Nephron progenitor cell (in vitro differentiated cells): Measurements from ENCODE around the gene UBE2I.

ENCODE experiments used
- DNase-seq: peaks from one replicate; pipeline ENCODE4 v3.0.0; 2021
- H3K27ac Mint-ChIP-seq: 2 replicates; pipeline ENCODE4 v1.8.0; 2021; ENCODE audit warnings: mild to moderate bottlenecking, moderate library complexity, mixed read lengths
- H3K27me3 Mint-ChIP-seq: 2 replicates; pipeline ENCODE4 v1.8.0; 2021; ENCODE audit warnings: mild to moderate bottlenecking, low read depth, mixed read lengths; ENCODE audit not compliant: poor library complexity
- H3K36me3 Mint-ChIP-seq: 2 replicates; pipeline ENCODE4 v1.8.0; 2021; ENCODE audit warnings: low read depth, mixed read lengths
- H3K4me1 Mint-ChIP-seq: 2 replicates; pipeline ENCODE4 v1.8.0; 2021; ENCODE audit warnings: mixed read lengths
- H3K4me3 Mint-ChIP-seq: 2 replicates; pipeline ENCODE4 v1.8.0; 2021; ENCODE audit warnings: mild to moderate bottlenecking, moderate library complexity, mixed read lengths
- H3K9me3 Mint-ChIP-seq: 2 replicates; pipeline ENCODE4 v1.8.0; 2021; ENCODE audit warnings: mild to moderate bottlenecking, moderate library complexity, mixed read lengths
- TF ChIP-seq, protein P1 (sequence below): fragments of 200-600 bp; sonication (generic); IDR thresholded peaks from 2 replicates; pipeline ENCODE4 v1.5.0; 2021; ENCODE audit warnings: antibody characterized with exemption

Gene UBE2I

DNA sequence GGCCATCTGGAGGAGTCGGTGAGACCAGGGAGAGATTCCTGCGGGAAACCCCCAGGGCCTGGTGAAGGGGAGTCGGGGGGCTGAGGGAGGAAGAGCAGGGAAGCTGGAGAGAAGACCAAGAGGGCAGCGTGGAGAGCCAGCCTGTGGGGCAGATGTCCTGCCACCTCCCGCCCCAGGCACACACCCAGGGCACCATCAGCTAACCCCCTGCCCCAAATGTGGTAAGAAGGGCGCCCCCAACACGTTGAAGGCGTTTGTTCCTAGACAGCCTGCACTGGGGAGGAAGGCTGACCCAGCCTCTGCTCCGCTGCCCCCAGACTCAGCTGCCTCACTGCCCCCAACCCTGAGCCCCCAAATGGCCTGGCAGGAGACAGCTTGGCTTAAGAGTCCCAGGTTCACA, 25.3 kb downstream of the UBE2I start:
- DNase-seq = no peak
- Mint-ChIP-seq H3K36me3 (no peaks in the 10 kb centered on the region), H3K9me3 (no peaks in the 10 kb centered on the region), H3K27ac (no peak overlapping the region), H3K4me3 (no peak overlapping the region), H3K4me1 (peaks cover 9% of the 10 kb centered on the region), H3K27me3 (peaks cover 64% of the 10 kb centered on the region)
- TF ChIP-seq, protein P1, sequence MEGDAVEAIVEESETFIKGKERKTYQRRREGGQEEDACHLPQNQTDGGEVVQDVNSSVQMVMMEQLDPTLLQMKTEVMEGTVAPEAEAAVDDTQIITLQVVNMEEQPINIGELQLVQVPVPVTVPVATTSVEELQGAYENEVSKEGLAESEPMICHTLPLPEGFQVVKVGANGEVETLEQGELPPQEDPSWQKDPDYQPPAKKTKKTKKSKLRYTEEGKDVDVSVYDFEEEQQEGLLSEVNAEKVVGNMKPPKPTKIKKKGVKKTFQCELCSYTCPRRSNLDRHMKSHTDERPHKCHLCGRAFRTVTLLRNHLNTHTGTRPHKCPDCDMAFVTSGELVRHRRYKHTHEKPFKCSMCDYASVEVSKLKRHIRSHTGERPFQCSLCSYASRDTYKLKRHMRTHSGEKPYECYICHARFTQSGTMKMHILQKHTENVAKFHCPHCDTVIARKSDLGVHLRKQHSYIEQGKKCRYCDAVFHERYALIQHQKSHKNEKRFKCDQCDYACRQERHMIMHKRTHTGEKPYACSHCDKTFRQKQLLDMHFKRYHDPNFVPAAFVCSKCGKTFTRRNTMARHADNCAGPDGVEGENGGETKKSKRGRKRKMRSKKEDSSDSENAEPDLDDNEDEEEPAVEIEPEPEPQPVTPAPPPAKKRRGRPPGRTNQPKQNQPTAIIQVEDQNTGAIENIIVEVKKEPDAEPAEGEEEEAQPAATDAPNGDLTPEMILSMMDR = no peak

DNA sequence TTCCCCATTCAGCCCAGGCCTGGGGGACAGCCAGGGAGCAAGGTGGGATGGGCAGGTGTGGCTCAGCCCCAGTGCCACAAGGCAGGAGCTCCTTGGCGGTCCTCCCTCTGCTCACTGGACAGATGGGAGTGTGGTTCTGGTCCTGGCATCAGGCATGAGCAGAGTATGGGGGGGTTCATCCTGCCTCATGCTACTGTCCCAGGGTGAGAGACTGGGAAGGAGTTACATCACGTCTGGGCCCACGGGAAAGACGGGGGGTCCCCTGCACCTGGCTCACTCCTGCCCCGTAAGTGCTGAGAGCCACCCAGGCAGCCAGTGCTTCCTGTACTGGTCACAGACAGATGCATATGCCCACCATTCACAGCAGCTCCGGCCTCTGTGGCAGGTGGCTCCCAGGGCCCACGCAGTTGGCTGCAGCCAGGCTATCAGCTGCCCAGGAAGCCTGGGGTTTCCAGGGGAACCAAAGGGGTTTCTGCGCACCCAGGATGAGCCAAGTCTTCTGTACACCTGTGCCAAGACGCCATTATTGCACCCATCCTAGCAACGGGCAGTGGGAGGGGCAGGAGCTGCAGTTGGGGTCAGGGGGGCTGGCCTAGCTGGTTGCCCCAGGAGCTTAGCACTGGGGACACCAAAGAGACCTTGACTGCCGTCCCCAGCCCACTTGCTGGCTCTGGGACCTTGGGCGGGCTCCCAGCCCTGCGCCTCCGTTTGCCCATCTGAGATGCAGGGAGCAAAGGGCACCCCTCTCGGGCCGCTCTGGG, 26.0 kb downstream of the UBE2I start:
- TF ChIP-seq, protein P1 = no peak
- no peak overlapping the region for H3K4me3 Mint-ChIP-seq
- no peak overlapping the region for H3K27ac Mint-ChIP-seq
- no peak for DNase-seq
- H3K4me1 Mint-ChIP-seq = peaks cover 9% of the 10 kb centered on the region
- H3K9me3 Mint-ChIP-seq = no peaks in the 10 kb centered on the region
- H3K27me3 Mint-ChIP-seq = peaks cover 67% of the 10 kb centered on the region
- H3K36me3 Mint-ChIP-seq = no peaks in the 10 kb centered on the region

DNA sequence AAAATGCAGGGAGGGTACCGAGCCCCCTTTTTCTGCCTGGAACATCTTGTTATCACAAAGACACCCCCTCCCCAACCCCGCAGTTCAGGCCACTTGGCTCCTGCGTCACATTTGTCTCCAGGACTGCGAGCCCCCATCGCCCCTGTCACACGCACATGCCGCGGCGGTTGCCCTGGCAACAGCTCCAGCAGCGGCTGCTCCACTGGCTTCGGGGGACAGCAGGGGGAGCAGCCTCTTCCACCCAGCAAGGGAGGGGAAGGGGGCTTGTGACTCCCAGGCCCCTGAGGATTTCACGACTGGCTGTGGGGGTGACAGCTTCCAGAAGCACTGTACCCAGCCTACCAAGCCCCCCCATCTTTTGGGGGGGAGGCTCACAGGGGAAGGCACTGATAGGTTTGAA, 26.6 kb downstream of the UBE2I start:
- H3K27me3 Mint-ChIP-seq = peaks cover 71% of the 10 kb centered on the region
- no peaks in the 10 kb centered on the region for H3K9me3 Mint-ChIP-seq
- H3K27ac Mint-ChIP-seq = no peak overlapping the region
- H3K4me3 Mint-ChIP-seq = no peak overlapping the region
- no peaks in the 10 kb centered on the region for H3K36me3 Mint-ChIP-seq
- peak; percentile 69 for DNase-seq
- peaks cover 9% of the 10 kb centered on the region for H3K4me1 Mint-ChIP-seq
- TF ChIP-seq, protein P1 = no peak

DNA sequence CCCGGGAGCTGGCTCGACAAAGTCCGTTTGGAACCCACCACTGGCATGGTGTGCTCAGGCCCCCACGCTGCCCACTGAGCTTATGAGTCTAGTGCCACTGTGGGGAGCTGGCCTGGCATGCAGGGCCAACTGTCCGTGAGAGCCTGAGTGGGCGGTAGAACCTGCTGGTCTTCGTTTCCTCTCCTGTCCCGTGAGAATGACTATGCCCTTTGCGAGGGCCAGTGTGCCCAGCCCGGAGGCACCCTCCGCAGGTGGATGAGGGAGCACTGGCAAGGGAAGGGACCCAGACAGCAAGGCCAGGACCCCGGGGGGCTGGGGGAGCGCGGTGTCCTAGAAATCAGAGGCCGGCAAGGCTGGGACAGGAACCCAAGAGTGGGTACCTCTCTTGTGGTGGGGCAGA, 27.2 kb downstream of the UBE2I start:
- DNase-seq = no peak
- no peak overlapping the region for H3K27ac Mint-ChIP-seq
- H3K4me1 Mint-ChIP-seq = peaks cover 4% of the 10 kb centered on the region
- H3K9me3 Mint-ChIP-seq = no peaks in the 10 kb centered on the region
- TF ChIP-seq, protein P1 = no peak
- H3K4me3 Mint-ChIP-seq = no peak overlapping the region
- peaks cover 70% of the 10 kb centered on the region for H3K27me3 Mint-ChIP-seq
- H3K36me3 Mint-ChIP-seq = no peaks in the 10 kb centered on the region

DNA sequence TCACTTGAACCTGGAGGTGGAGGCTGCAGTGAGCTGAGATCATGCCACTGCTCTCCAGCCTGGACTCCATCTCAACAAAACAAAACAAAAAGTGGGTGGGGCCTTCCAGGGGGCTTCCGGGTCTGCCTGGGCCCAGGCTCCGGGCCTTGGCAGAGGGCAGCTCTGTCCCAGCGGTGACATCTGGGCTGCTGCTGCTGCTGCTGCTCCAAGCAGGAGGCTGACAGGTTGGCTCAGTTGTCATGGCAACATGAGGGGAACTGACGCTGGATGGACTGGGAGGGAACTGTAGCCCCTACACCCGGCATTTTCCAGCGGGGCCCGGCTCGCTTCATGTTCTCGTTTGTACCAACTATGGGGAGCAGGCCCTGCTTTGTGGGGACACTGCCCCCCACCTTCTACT, 28.1 kb downstream of the UBE2I start:
- Mint-ChIP-seq H3K36me3 (no peaks in the 10 kb centered on the region), H3K4me3 (no peak overlapping the region), H3K27me3 (peaks cover 66% of the 10 kb centered on the region), H3K9me3 (no peaks in the 10 kb centered on the region), H3K27ac (no peak overlapping the region), H3K4me1 (no peaks in the 10 kb centered on the region)
- no peak for DNase-seq
- TF ChIP-seq, protein P1 = no peak

DNA sequence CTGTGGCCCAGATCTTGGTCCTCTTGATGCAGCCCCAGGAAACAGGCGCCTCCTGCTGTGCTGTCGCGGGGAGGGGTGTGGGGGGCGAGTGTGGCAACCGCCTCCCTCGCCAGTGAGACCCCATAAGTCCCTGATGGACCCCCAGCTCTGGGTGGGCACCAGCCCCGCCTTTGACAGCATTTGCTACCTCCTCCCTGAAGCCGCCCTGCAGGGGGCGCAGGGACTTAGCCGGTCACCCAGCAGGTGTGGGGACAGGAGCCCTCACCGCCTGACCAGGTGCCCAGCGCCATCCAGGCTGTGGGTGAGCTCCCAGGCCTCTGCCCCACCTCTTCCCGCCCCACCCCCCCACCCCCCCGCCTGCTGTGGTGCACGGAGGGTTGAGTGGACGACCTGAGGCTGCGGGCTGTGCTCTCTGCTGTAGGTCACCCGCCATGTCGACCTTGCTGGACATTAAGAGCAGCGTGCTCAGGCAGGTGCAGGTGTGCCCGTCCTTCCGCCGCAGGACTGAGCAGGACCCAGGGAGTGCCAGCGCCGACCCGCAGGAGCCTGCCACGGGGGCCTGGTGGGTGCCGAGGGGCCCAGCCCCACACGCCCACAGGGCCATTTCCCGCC, 28.8 kb downstream of the UBE2I start:
- peaks cover 69% of the 10 kb centered on the region for H3K27me3 Mint-ChIP-seq
- H3K9me3 Mint-ChIP-seq = no peaks in the 10 kb centered on the region
- H3K4me3 Mint-ChIP-seq = no peak overlapping the region
- no peaks in the 10 kb centered on the region for H3K36me3 Mint-ChIP-seq
- DNase-seq = peak; percentile 70
- H3K27ac Mint-ChIP-seq = no peak overlapping the region
- H3K4me1 Mint-ChIP-seq = peaks cover 5% of the 10 kb centered on the region
- TF ChIP-seq, protein P1 = peak; percentile 47
